ENCODE data around the gene ARID3C. TPM values are rescaled to one million over a fixed set of nuclear protein-coding genes. Genes with fewer than 3 reads are reported as not detected.

The ARID3C gene
- total RNA-seq, 2 experiments from 2014 or later, result 0.25 to 0.34 TPM

DNA sequence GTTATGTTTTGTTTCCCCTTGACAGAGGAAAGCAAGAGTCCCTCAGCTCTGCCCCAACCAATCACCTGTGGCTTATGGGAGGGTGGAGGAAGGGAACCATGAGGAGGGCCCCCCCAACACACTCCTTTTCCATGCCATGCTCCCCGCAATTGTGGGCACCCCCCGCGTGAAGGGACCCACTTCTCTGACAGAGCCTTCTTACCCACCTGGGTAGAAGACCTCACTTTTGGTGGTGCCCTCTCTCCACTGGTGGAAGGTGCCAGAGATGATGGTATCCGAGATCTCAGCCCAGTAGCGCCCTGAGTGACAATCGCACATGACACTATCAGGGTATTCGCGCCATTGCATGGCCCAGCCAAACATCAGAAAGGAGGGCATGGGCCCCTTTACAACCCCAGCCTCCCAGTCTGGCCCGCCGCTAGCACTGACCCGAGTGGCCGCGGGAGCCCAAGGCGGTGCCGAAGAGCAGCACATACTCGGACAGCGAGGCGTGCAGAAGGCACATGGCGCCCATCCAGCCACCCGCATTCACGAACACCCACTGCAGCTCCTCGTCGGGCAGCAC lies 8.0 kb upstream of the ARID3C start:
- CTCF ChIA-PET, result interaction anchor here (0.5 to 10.9 kb wide), 10 partner anchors 9 to 635 kb away, joined by 3 to 89 read pairs (median 8); partner anchors contain the start of genes DCTN3, GALT and RPP25L
- POLR2A ChIA-PET, result interaction anchor here (0.6 to 3.1 kb wide), 7 partner anchors 10 to 435 kb away, joined by 3 to 41 read pairs (median 3); partner anchors contain the start of genes DCTN3, GALT and VCP

DNA sequence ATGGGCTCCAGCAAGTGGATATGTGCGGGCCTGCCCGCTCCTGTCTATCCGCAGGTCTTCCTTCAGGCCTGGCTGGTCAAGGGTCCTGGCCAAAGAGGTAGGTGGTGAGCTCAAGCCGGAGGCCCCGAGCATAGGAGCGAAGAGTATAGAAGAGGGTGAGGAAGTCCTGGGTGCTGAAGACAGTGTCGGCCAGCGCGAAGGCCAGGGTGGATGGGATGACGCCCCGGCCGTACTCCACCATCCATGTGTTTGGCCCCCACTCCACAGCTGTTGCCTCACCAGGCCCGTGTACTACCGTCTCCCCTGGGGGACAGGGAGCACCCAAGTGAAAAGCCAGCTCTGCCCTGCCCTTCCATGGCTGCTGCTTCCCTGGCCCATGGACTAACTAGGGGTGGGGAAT lies 6.7 kb upstream of the ARID3C start:
- ChIA-PET CTCF (interaction anchor here (0.7 to 10.9 kb wide), 9 partner anchors 10 to 44 kb away, joined by 3 to 89 read pairs (median 5); partner anchors contain the start of genes DCTN3, GALT and RPP25L), POLR2A (interaction anchor here (1.3 kb wide), 1 partner anchor 15 kb away, joined by 3 read pairs; the partner anchor contains the start of gene DCTN3)

- ChIA-PET CTCF (interaction anchor here (0.9 to 10.9 kb wide), 19 partner anchors 8 to 87 kb away, joined by 3 to 89 read pairs (median 6); partner anchors contain the start of genes DCTN3, GALT and RPP25L), POLR2A (interaction anchor here (1.3 to 1.5 kb wide), 2 partner anchors 14 to 23 kb away, joined by 3 to 4 read pairs; partner anchors contain the start of genes DCTN3 and RPP25L)
Observed at GRCh38 chr9:34634551-34635248, 5.8 kb upstream of the ARID3C start.

GRCh38 chr9:34633851-34634550 lies 5.1 kb upstream of the ARID3C start:
- ChIA-PET CTCF (interaction anchor here (0.9 to 10.9 kb wide), 18 partner anchors 9 to 86 kb away, joined by 3 to 89 read pairs (median 6); partner anchors contain the start of genes DCTN3, GALT and RPP25L), POLR2A (interaction anchor here (0.6 to 1.5 kb wide), 2 partner anchors 22 to 43 kb away, joined by 4 to 14 read pairs; partner anchors contain the start of gene RPP25L)

- ChIA-PET CTCF (interaction anchor here (1.1 to 10.9 kb wide), 14 partner anchors 8 to 85 kb away, joined by 3 to 89 read pairs (median 6); partner anchors contain the start of genes DCTN3, GALT and RPP25L), POLR2A (interaction anchor here (1.5 kb wide), 1 partner anchor 21 kb away, joined by 4 read pairs; the partner anchor contains the start of gene RPP25L)
Observed at GRCh38 chr9:34633166-34633565, 4.3 kb upstream of the ARID3C start.

DNA sequence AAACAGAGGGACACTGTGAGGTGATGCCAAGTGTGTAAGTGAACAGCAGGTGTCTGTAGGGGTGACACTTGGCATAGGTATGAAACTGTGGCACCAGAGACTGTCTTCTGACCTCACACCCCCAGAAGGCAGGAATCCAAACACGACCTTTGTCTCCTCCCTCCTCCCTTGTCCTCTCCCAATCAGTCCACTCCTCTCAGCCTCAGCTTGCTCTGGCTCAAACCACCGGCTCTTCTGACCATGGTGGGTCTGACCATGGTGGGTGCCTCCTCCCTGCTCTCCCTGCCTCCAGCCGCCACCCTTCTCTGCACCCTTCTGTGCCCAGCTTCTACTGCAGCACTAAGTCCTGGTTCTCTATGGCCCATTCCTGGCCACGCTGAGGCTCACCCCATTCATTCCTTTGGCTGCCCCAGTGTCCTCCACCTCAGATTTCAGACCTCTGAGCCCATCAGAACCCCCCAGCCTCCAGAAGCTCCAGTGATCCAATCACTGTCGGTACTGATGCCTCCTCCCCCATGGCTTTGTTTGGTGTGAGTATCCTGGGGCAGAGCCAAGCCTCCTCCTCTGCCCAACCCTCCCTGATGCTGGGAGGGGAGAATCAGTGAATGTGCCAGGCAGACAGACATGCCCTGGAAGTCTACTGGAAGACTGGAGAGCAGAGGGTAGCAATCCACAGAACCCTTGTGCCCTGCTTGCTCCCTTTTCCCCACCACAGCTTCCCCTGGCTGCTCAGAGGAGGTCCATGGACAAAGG lies 1.7 kb upstream of the ARID3C start:
- CTCF ChIA-PET, result interaction anchor here (1.2 to 10.9 kb wide), 3 partner anchors 16 to 17 kb away, joined by 3 to 89 read pairs (median 4); partner anchors contain the start of genes GALT and RPP25L
- POLR2A ChIA-PET, result no interaction called here

DNA sequence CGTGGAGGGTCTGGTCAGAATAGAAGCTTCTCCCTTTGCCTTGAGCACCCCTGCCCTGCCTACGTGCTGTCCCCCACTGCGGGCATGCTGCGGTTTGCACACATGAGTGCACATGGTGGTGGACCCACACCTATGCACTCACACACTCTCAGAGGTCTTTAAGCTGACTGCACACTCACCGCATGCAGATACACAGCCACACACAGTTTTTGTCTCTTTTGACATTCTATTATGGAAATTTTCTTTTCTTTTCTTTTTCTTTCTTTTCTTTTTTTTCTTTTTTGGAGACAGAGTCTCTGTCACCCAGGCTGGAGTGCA lies 584 bp upstream of the ARID3C start:
- ChIA-PET POLR2A (interaction anchor here (1.2 kb wide), 1 partner anchor 10 kb away, joined by 5 read pairs; the partner anchor contains the start of gene DCTN3), CTCF (interaction anchor here (0.9 to 10.9 kb wide), 5 partner anchors 9 to 18 kb away, joined by 3 to 89 read pairs (median 4); partner anchors contain the start of genes DCTN3, GALT and RPP25L)

GRCh38 chr9:34627716-34628655 lies 880 bp downstream of the ARID3C start:
- ChIA-PET CTCF (interaction anchor here (10.9 kb wide), 1 partner anchor 15 kb away, joined by 89 read pairs; the partner anchor contains the start of gene RPP25L), POLR2A (interaction anchor here (1.2 kb wide), 1 partner anchor 8 kb away, joined by 5 read pairs; the partner anchor contains the start of gene DCTN3)

- CTCF ChIA-PET, result interaction anchor here (1.1 to 1.7 kb wide), 4 partner anchors 8 to 33 kb away, joined by 4 to 9 read pairs (median 5); no protein-coding TSS in a partner anchor
- POLR2A ChIA-PET, result interaction anchor here (1.1 kb wide), 1 partner anchor 12 kb away, joined by 3 read pairs; no protein-coding TSS in a partner anchor
Observed at GRCh38 chr9:34625186-34625486, 3.7 kb downstream of the ARID3C start.

DNA sequence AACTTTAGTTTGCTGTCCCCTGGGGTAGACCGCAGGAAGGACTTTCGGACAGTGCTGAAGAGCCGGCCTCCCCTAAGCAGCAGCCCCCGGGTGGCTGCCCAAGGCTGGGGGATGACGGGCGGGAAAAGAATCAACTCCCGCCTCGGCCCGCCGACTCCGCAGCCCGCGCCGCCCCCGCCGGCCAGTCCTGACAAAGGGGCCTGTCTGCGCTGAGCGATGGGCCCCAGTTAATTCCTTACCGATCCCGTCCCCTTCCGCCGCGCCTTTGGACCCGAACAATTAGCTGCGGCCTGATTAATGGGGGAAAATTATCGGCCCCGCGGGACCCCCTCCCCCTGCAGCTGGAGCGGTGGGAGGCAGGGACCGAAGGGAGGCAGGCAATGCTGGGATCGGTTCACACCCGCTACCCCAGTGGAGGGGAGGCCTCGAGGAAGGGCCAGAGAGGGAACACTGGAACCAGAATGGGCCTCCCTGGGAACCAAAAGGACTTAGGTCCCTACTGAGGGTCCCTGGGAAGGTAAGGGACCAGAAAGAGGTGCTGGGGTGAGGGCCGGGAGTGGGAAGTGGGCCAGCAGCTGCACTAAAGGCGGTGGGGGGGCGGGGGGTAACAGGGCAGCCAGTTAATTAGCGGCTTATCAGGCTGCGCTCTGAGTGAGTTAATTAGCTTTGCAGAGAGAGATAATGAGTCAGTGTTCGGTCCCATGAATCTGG lies 4.2 kb downstream of the ARID3C start:
- CTCF ChIA-PET, result interaction anchor here (1.1 to 2.0 kb wide), 4 partner anchors 9 to 21 kb away, joined by 4 to 13 read pairs (median 8); no protein-coding TSS in a partner anchor
- POLR2A ChIA-PET, result interaction anchor here (1.1 kb wide), 1 partner anchor 12 kb away, joined by 3 read pairs; no protein-coding TSS in a partner anchor

GRCh38 chr9:34623374-34624235 lies 5.3 kb downstream of the ARID3C start:
- ChIA-PET POLR2A (no interaction called here), CTCF (interaction anchor here (0.7 to 2.0 kb wide), 3 partner anchors 11 to 377 kb away, joined by 3 to 13 read pairs (median 4); no protein-coding TSS in a partner anchor)

- CTCF ChIA-PET, result interaction anchor here (0.7 to 2.6 kb wide), 8 partner anchors 8 to 82 kb away, joined by 3 to 20 read pairs (median 4); partner anchors contain the start of genes ARID3C and RPP25L
Observed at GRCh38 chr9:34620061-34620994, 8.5 kb downstream of the ARID3C start, which contains the start of gene DCTN3. DCTN3 (minus strand) TSS chr9:34620495; CDS start chr9:34620464, 31 bp downstream.

GRCh38 chr9:34615132-34615531 lies 13.7 kb downstream of the ARID3C start:
- CTCF ChIA-PET, result interaction anchor here (0.7 to 6.2 kb wide), 2 partner anchors 18 to 87 kb away, joined by 3 to 89 read pairs; partner anchors contain the start of genes ARID3C and SIGMAR1

More at GRCh38 chr9:34620061-34620994, 8.5 kb downstream of the ARID3C start, which contains the start of gene DCTN3:
- POLR2A ChIA-PET, result interaction anchor here (1.0 to 1.9 kb wide), 4 partner anchors 8 to 17 kb away, joined by 3 to 11 read pairs (median 5); partner anchors contain the start of genes ARID3C and SIGMAR1

More at GRCh38 chr9:34615132-34615531, 13.7 kb downstream of the ARID3C start:
- POLR2A ChIA-PET, result interaction anchor here (0.5 to 0.6 kb wide), 2 partner anchors 146 to 1537 kb away, joined by 5 to 8 read pairs; no protein-coding TSS in a partner anchor
